Fibroblast of lung (primary cell): ENCODE results near the gene FAM204A. TPM values are rescaled to one million over a fixed set of nuclear protein-coding genes. Genes with fewer than 3 reads are reported as not detected.

Source experiments
- DNase-seq, 2 donors: peaks; one replicate each; pipeline versions ENCODE4 v3.0.0 to v3.0.0-alpha.2; 2010; ENCODE audit warnings: low read depth in 2 of 2
- H2AFZ ChIP-seq: 2 replicates; pipeline ENCODE4 v1.5.1; 2012; ENCODE audit warnings: low read length, control low read depth, inconsistent platforms
- H3K27ac ChIP-seq: 2 replicates; pipeline ENCODE4 v1.5.1; 2011; ENCODE audit warnings: low read length, control low read depth; ENCODE audit not compliant: insufficient read depth
- H3K27me3 ChIP-seq: 2 replicates; pipeline ENCODE4 v1.5.1; 2011; ENCODE audit warnings: mild to moderate bottlenecking, low read length; ENCODE audit not compliant: control insufficient read depth, insufficient read depth
- H3K36me3 ChIP-seq: 2 replicates; pipeline ENCODE4 v1.5.1; 2011; ENCODE audit warnings: low read length; ENCODE audit not compliant: control insufficient read depth, insufficient read depth
- H3K4me1 ChIP-seq: 2 replicates; pipeline ENCODE4 v1.5.1; 2011; ENCODE audit warnings: low read length; ENCODE audit not compliant: control insufficient read depth, insufficient read depth; ENCODE audit errors: extremely low read depth
- H3K4me2 ChIP-seq: 2 replicates; pipeline ENCODE4 v1.5.1; 2011; ENCODE audit warnings: low read length, control low read depth; ENCODE audit not compliant: insufficient read depth; ENCODE audit errors: extremely low read depth
- H3K4me3 ChIP-seq, 4 experiments: fragments of 200-600 bp in 1 of 4; sonication (generic) in 1 of 4; replicated peaks in 1 of 4; 2 replicates each; pipeline ENCODE4 v1.5.1; 2011 to 2016; ENCODE audit warnings: low read length in 4 of 4, low read depth in 3 of 4, mild to moderate bottlenecking in 3 of 4, control low read depth in 2 of 4, inconsistent platforms in 1 of 4, mixed read lengths in 1 of 4; ENCODE audit not compliant: insufficient read depth in 1 of 4; ENCODE audit errors: control extremely low read depth in 1 of 4
- H3K79me2 ChIP-seq: 2 replicates; pipeline ENCODE4 v1.5.1; 2012; ENCODE audit warnings: mild to moderate bottlenecking, low read length, inconsistent platforms; ENCODE audit not compliant: control insufficient read depth, insufficient read depth
- H3K9ac ChIP-seq: 2 replicates; pipeline ENCODE4 v1.5.1; 2011; ENCODE audit warnings: mild to moderate bottlenecking, low read length, control low read depth; ENCODE audit not compliant: insufficient read depth
- H3K9me3 ChIP-seq: 2 replicates; pipeline ENCODE4 v1.5.1; 2012; ENCODE audit warnings: low read depth, low read length; ENCODE audit not compliant: control insufficient read depth, insufficient read depth
- H4K20me1 ChIP-seq: 2 replicates; pipeline ENCODE4 v1.5.1; 2011; ENCODE audit warnings: low read length; ENCODE audit not compliant: control insufficient read depth, insufficient read depth; ENCODE audit errors: extremely low read depth
- CTCF ChIP-seq, 2 donors: IDR thresholded peaks in 1 of 2; conservative IDR thresholded peaks in 1 of 2; 1 replicate in 1 of 2; 2 replicates in 1 of 2; pipeline ENCODE4 v1.5.1; 2011 to 2012; ENCODE audit warnings: low read length in 2 of 2, control low read depth in 1 of 2, inconsistent platforms in 1 of 2, low read depth in 1 of 2, mild to moderate bottlenecking in 1 of 2
- EZH2 ChIP-seq: IDR thresholded peaks from 2 replicates; pipeline ENCODE4 v1.5.1; 2012; ENCODE audit warnings: low read length, control low read depth, mild to moderate bottlenecking; ENCODE audit errors: missing control alignments
- polyA plus RNA-seq, 2 donors: library from polyadenylated mRNA; depleted of rRNA in 1 of 2; stranded (reverse) in 1 of 2; unstranded in 1 of 2; fragments of >200 nt; gene quantifications; 2 replicates each; pipeline ENCODE4 v1.2.1, GENCODE V29; 2011 to 2012; ENCODE audit warnings: missing spikeins in 1 of 2
- total RNA-seq: library from RNA; depleted of rRNA; stranded (reverse); fragments of >200 nt; gene quantifications from 2 replicates; pipeline ENCODE4 v1.2.1, GENCODE V29; 2014

FAM204A gene
- total and polyA plus RNA-seq, 2 donors (not counting 1 experiment from before 2014, with no cell fraction given) = 47.2 to 54.8 TPM

GRCh38 chr10:118307220-118307619 is 34.9 kb downstream of the FAM204A start:
- Histone ChIP-seq H3K27ac (no peak overlapping the region), H3K36me3 (peaks cover 3% of the 10 kb centered on the region), H3K9ac (no peak overlapping the region), H3K4me2 (no peak overlapping the region), H3K9me3 (no peaks in the 10 kb centered on the region), H3K4me1 (no peaks in the 10 kb centered on the region), H2AFZ (no peak overlapping the region), H3K27me3 (no peaks in the 10 kb centered on the region), H4K20me1 (no peaks in the 10 kb centered on the region), H3K79me2 (no peaks in the 10 kb centered on the region), H3K4me3 (no peak overlapping the region)
- no peak for TF ChIP-seq EZH2
- no peak for TF ChIP-seq CTCF (conservative IDR thresholded peaks at IDR 0.05 in 1 of 2, IDR thresholded peaks at IDR 0.05 in 1 of 2; ENCODE audit: low read depth in 1 of 2, low read length in 2 of 2)
- DNase-seq = no peak

- H3K36me3 ChIP-seq = peaks cover 3% of the 10 kb centered on the region
- H4K20me1 ChIP-seq = no peaks in the 10 kb centered on the region
- DNase-seq = no peak
- no peak overlapping the region for H2AFZ ChIP-seq
- H3K27me3 ChIP-seq = no peaks in the 10 kb centered on the region
- H3K9ac ChIP-seq = no peak overlapping the region
- no peaks in the 10 kb centered on the region for H3K4me1 ChIP-seq
- TF ChIP-seq CTCF (conservative IDR thresholded peaks at IDR 0.05 in 1 of 2, IDR thresholded peaks at IDR 0.05 in 1 of 2; ENCODE audit: low read depth in 1 of 2, low read length in 2 of 2) = no peak
- no peak for TF ChIP-seq EZH2
- no peaks in the 10 kb centered on the region for H3K79me2 ChIP-seq
- no peak overlapping the region for H3K4me3 ChIP-seq
- no peak overlapping the region for H3K4me2 ChIP-seq
- H3K9me3 ChIP-seq = no peaks in the 10 kb centered on the region
- no peak overlapping the region for H3K27ac ChIP-seq
These were observed 36.4 kb downstream of the FAM204A start for GRCh38 chr10:118305730-118306129.

- peaks cover 3% of the 10 kb centered on the region for H3K36me3 ChIP-seq
- H3K4me1 ChIP-seq = no peaks in the 10 kb centered on the region
- no peak overlapping the region for H3K9ac ChIP-seq
- H3K79me2 ChIP-seq = no peaks in the 10 kb centered on the region
- H4K20me1 ChIP-seq = no peaks in the 10 kb centered on the region
- no peak overlapping the region for H2AFZ ChIP-seq
- no peak for TF ChIP-seq EZH2
- no peak for TF ChIP-seq CTCF (conservative IDR thresholded peaks at IDR 0.05 in 1 of 2, IDR thresholded peaks at IDR 0.05 in 1 of 2; ENCODE audit: low read depth in 1 of 2, low read length in 2 of 2)
- H3K27ac ChIP-seq = no peak overlapping the region
- DNase-seq = no peak
- no peaks in the 10 kb centered on the region for H3K27me3 ChIP-seq
- no peak overlapping the region for H3K4me3 ChIP-seq
- H3K4me2 ChIP-seq = no peak overlapping the region
- H3K9me3 ChIP-seq = no peaks in the 10 kb centered on the region
These were observed 37.6 kb downstream of the FAM204A start for GRCh38 chr10:118304521-118304920.
